Osteocyte (in vitro differentiated cells): ENCODE data around the gene NTHL1. TPM values are rescaled to one million over a fixed set of nuclear protein-coding genes. Genes with fewer than 3 reads are reported as not detected.

ENCODE experiments used
- microRNA-seq: library from miRNA; unstranded; fragments of <30 nt; microRNA quantifications from one replicate; pipeline ENCODE4 v1.1.0, GENCODE V29; 2020; ENCODE audit not compliant: unreplicated experiment
- total RNA-seq: library from RNA; stranded (reverse); gene quantifications from 2 replicates; pipeline ENCODE4 v1.2.1, GENCODE V29; 2021

The NTHL1 gene
- total RNA-seq, 1 donor from 2014 or later = 22.2 TPM

Small RNA genes within 50 kb of the gene (microRNA-seq; reads per million reads assigned to microRNA genes)
- gene MIR1225 = not detected

Other genes with a start within 250 kb of the NTHL1 start
- 55.0 and 57.0 TPM in 2 replicates for gene HAGH, start 221.0 kb downstream of the NTHL1 start, total RNA-seq
- gene FAHD1, start 220.6 kb downstream of the NTHL1 start, total RNA-seq = 25.9 and 29.5 TPM in 2 replicates
- gene MEIOB, start 175.7 kb downstream of the NTHL1 start, total RNA-seq = 0.63 and 1.2 TPM in 2 replicates
- gene HS3ST6, start 129.4 kb downstream of the NTHL1 start, total RNA-seq = not detected in 2 replicates
- 17.1 and 21.0 TPM in 2 replicates for gene MSRB1, start 104.6 kb downstream of the NTHL1 start, total RNA-seq
- gene RPL3L, start 93.1 kb downstream of the NTHL1 start, total RNA-seq = 1.2 TPM in 1 of 2 replicates, not detected in the other
- 126 TPM in 2 replicates for gene NDUFB10, start 88.3 kb downstream of the NTHL1 start, total RNA-seq
- gene RPS2, start 83.0 kb downstream of the NTHL1 start, total RNA-seq = 2,261 and 2,286 TPM in 2 replicates
- 0.46 TPM in 1 of 2 replicates, not detected in the other for gene RNF151, start 81.0 kb downstream of the NTHL1 start, total RNA-seq
- gene TBL3, start 75.8 kb downstream of the NTHL1 start, total RNA-seq = 29.9 and 32.0 TPM in 2 replicates
- gene NOXO1, start 66.4 kb downstream of the NTHL1 start, total RNA-seq = 0.54 and 0.91 TPM in 2 replicates
- gene GFER, start 63.6 kb downstream of the NTHL1 start, total RNA-seq = 21.2 and 24.7 TPM in 2 replicates
- 0.57 and 0.91 TPM in 2 replicates for gene SYNGR3, start 57.9 kb downstream of the NTHL1 start, total RNA-seq
- 45.4 and 46.9 TPM in 2 replicates for gene ZNF598, start 38.0 kb downstream of the NTHL1 start, total RNA-seq
- 4.1 and 4.4 TPM in 2 replicates for gene NPW, start 28.0 kb downstream of the NTHL1 start, total RNA-seq
- gene NHERF2, start 20.9 kb downstream of the NTHL1 start, total RNA-seq = 143 and 146 TPM in 2 replicates
- 183 and 194 TPM in 2 replicates for gene TSC2, start 151 bp upstream of the NTHL1 start, total RNA-seq
- gene PKD1, start 88.1 kb upstream of the NTHL1 start, total RNA-seq = 169 and 188 TPM in 2 replicates
- gene RAB26, start 100.8 kb upstream of the NTHL1 start, total RNA-seq = 2.0 and 3.4 TPM in 2 replicates
- 78.1 and 84.9 TPM in 2 replicates for gene TRAF7, start 107.9 kb upstream of the NTHL1 start, total RNA-seq
- 2.4 and 3.7 TPM in 2 replicates for gene CASKIN1, start 148.8 kb upstream of the NTHL1 start, total RNA-seq
- 57.6 and 60.2 TPM in 2 replicates for gene MLST8, start 157.6 kb upstream of the NTHL1 start, total RNA-seq
- 6.6 and 10.1 TPM in 2 replicates for gene BRICD5, start 163.0 kb upstream of the NTHL1 start, total RNA-seq
- gene PGP, start 167.0 kb upstream of the NTHL1 start, total RNA-seq = 14.1 and 15.0 TPM in 2 replicates
- gene E4F1, start 175.8 kb upstream of the NTHL1 start, total RNA-seq = 24.3 and 26.9 TPM in 2 replicates
- gene DNASE1L2, start 188.6 kb upstream of the NTHL1 start, total RNA-seq = 1.2 and 1.7 TPM in 2 replicates
- gene ECI1, start 203.8 kb upstream of the NTHL1 start, total RNA-seq = 46.4 and 48.1 TPM in 2 replicates
- 140 and 149 TPM in 2 replicates for gene RNPS1, start 220.3 kb upstream of the NTHL1 start, total RNA-seq